Measurements from ENCODE around the gene TRPV5. TPM values are rescaled to one million over a fixed set of nuclear protein-coding genes. Genes with fewer than 3 reads are reported as not detected.
A peak's percentile ranks its signal among the peaks of the same experiment; 100 is the strongest.

The TRPV5 gene
- total and polyA plus RNA-seq, 4 donors: under 0.01 to 0.23 TPM; not detected in 2

GRCh38 chr7:142908921-142909890 lies 24.3 kb downstream of the TRPV5 start:
- 65% methylated on average over 21 of the region's 21 CpGs for WGBS
- TF ChIP-seq RAD21 (IDR thresholded peaks at IDR 0.05) (peak; percentile 52 to 77), RXRA (IDR thresholded peaks at IDR 0.05) (peak in 1 of 2 donors; percentile 50), NR2F2 (IDR thresholded peaks at IDR 0.05) (peak; percentile 29), HNF4A (conservative IDR thresholded peaks at IDR 0.05) (no peak)
- TF ChIP-seq, protein P1, sequence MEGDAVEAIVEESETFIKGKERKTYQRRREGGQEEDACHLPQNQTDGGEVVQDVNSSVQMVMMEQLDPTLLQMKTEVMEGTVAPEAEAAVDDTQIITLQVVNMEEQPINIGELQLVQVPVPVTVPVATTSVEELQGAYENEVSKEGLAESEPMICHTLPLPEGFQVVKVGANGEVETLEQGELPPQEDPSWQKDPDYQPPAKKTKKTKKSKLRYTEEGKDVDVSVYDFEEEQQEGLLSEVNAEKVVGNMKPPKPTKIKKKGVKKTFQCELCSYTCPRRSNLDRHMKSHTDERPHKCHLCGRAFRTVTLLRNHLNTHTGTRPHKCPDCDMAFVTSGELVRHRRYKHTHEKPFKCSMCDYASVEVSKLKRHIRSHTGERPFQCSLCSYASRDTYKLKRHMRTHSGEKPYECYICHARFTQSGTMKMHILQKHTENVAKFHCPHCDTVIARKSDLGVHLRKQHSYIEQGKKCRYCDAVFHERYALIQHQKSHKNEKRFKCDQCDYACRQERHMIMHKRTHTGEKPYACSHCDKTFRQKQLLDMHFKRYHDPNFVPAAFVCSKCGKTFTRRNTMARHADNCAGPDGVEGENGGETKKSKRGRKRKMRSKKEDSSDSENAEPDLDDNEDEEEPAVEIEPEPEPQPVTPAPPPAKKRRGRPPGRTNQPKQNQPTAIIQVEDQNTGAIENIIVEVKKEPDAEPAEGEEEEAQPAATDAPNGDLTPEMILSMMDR (IDR thresholded peaks at IDR 0.05; ENCODE audit: low read depth, low read length, missing input control): peak; percentile 45
- H3K9ac ChIP-seq (ENCODE audit: low read depth in 1 of 2, low read length in 2 of 2): no peak overlapping the region
- H3K4me3 ChIP-seq (ENCODE audit: low read depth in 1 of 3, low read length in 3 of 3): no peak overlapping the region
- no peak for DNase-seq (ENCODE audit: low spot score)
- H3K27ac ChIP-seq (ENCODE audit: low read depth in 1 of 2, low read length in 2 of 2): no peak overlapping the region
- no peaks in the 10 kb centered on the region for H3K4me1 ChIP-seq (ENCODE audit: control insufficient read depth in 4 of 4, insufficient read depth in 4 of 4, low read length in 3 of 4)
- H3K9me3 ChIP-seq (ENCODE audit: control insufficient read depth in 4 of 4, low read length in 3 of 4): no peaks in the 10 kb centered on the region
- H3K36me3 ChIP-seq (ENCODE audit: control insufficient read depth in 4 of 4, insufficient read depth in 3 of 4, low read depth in 1 of 4, low read length in 3 of 4): no peaks in the 10 kb centered on the region
- H3K27me3 ChIP-seq (ENCODE audit: control insufficient read depth in 4 of 4, insufficient read depth in 4 of 4, low read length in 3 of 4): peaks cover 0 to 3% (median 0%) of the 10 kb centered on the region in 4 donors

DNA sequence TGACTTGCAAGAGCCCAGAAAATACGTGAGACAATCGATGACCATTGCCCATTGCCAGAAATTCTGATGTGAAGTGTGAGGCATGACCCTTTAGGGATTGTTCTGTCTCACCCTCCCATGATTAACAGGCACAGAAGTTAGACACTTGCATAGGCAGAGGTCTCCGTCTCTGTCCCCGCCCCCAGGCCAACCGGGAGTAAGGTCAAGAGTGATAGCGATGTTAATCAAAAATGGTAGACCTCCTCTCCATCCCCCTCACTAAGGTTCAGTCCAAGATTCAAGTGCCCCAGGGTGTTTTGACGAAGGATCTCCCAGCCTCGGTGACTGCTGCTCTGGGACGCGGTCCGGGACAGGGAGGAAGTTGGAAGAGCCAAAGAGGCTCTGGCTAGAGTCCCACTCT lies 25.3 kb downstream of the TRPV5 start:
- Histone ChIP-seq H3K36me3 (ENCODE audit: control insufficient read depth in 4 of 4, insufficient read depth in 3 of 4, low read depth in 1 of 4, low read length in 3 of 4) (no peaks in the 10 kb centered on the region), H3K4me1 (ENCODE audit: control insufficient read depth in 4 of 4, insufficient read depth in 4 of 4, low read length in 3 of 4) (no peaks in the 10 kb centered on the region), H3K27ac (ENCODE audit: low read depth in 1 of 2, low read length in 2 of 2) (no peak overlapping the region), H3K9me3 (ENCODE audit: control insufficient read depth in 4 of 4, low read length in 3 of 4) (no peaks in the 10 kb centered on the region), H3K27me3 (ENCODE audit: control insufficient read depth in 4 of 4, insufficient read depth in 4 of 4, low read length in 3 of 4) (peaks cover 0 to 3% (median 0%) of the 10 kb centered on the region in 4 donors), H3K9ac (ENCODE audit: low read depth in 1 of 2, low read length in 2 of 2) (no peak overlapping the region), H3K4me3 (ENCODE audit: low read depth in 1 of 3, low read length in 3 of 3) (no peak overlapping the region)
- DNase-seq (ENCODE audit: low spot score): no peak
- TF ChIP-seq JUND (IDR thresholded peaks at IDR 0.05) (no peak), RAD21 (IDR thresholded peaks at IDR 0.05) (no peak), NR2F2 (IDR thresholded peaks at IDR 0.05) (no peak), EGR1 (IDR thresholded peaks at IDR 0.05; ENCODE audit: low read depth in 2 of 2) (no peak)
- 84% methylated on average over 11 of the region's 11 CpGs for WGBS

DNA sequence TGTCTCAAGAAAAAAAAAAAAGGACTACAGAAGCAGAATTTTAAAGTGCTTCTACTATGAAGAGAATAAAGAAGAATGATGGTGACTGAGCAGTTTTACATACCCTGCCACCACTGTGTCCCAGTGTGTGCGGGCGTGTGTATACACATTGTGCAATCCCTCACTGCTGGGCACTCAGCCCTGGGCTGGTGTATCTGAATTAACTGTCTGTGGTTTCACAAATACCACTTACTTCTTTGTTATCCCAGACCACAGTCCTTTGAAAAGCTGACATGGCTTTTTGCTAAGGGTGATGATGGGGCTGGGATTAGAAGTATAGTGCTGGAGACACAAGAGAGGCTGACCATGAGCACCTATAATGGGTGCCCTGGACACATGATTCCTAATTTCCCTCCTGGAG lies 26.9 kb downstream of the TRPV5 start:
- H3K9ac ChIP-seq (ENCODE audit: low read depth in 1 of 2, low read length in 2 of 2): no peak overlapping the region
- DNase-seq (ENCODE audit: low spot score): no peak
- peaks cover 0 to 3% (median 0%) of the 10 kb centered on the region in 4 donors for H3K27me3 ChIP-seq (ENCODE audit: control insufficient read depth in 4 of 4, insufficient read depth in 4 of 4, low read length in 3 of 4)
- no peak overlapping the region for H3K4me3 ChIP-seq (ENCODE audit: low read depth in 1 of 3, low read length in 3 of 3)
- H3K4me1 ChIP-seq (ENCODE audit: control insufficient read depth in 4 of 4, insufficient read depth in 4 of 4, low read length in 3 of 4): no peaks in the 10 kb centered on the region
- H3K27ac ChIP-seq (ENCODE audit: low read depth in 1 of 2, low read length in 2 of 2): no peak overlapping the region
- H3K9me3 ChIP-seq (ENCODE audit: control insufficient read depth in 4 of 4, low read length in 3 of 4): no peaks in the 10 kb centered on the region
- TF ChIP-seq RXRA (IDR thresholded peaks at IDR 0.05) (no peak), EGR1 (IDR thresholded peaks at IDR 0.05; ENCODE audit: low read depth in 2 of 2) (no peak), ATF3 (IDR thresholded peaks at IDR 0.05) (no peak), ZBTB33 (IDR thresholded peaks at IDR 0.05) (peak; percentile 13), YY1 (IDR thresholded peaks at IDR 0.05) (peak; percentile 48), HNF4A (conservative IDR thresholded peaks at IDR 0.05) (peak in 1 of 2 donors; percentile 23), REST (IDR thresholded peaks at IDR 0.05) (no peak), TAF1 (conservative IDR thresholded peaks at IDR 0.05) (no peak)
- TF ChIP-seq, protein P1 (IDR thresholded peaks at IDR 0.05; ENCODE audit: low read depth, low read length, missing input control): no peak
- TF ChIP-seq, protein P2, sequence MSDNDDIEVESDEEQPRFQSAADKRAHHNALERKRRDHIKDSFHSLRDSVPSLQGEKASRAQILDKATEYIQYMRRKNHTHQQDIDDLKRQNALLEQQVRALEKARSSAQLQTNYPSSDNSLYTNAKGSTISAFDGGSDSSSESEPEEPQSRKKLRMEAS (IDR thresholded peaks at IDR 0.05): no peak
- no peaks in the 10 kb centered on the region for H3K36me3 ChIP-seq (ENCODE audit: control insufficient read depth in 4 of 4, insufficient read depth in 3 of 4, low read depth in 1 of 4, low read length in 3 of 4)
- WGBS: 58% methylated on average over 2 of the region's 2 CpGs

Measured in liver (tissue), 9 donors.